ENCODE data around the gene ATR.

GRCh38 chr3:142586803-142587406 is 8.4 kb upstream of the ATR start:
- TF ChIP-seq ZBTB11 (CRISPR knock-in tag; IDR thresholded peaks at IDR 0.05) = no peak
- TF ChIP-seq ZNF3 (CRISPR knock-in tag; IDR thresholded peaks at IDR 0.05) = no peak
- TF ChIP-seq CTCF (IDR thresholded peaks at IDR 0.05 in 2 of 3, conservative IDR thresholded peaks at IDR 0.05 in 1 of 3; ENCODE audit: insufficient read depth in 2 of 3, low read depth in 1 of 3, low read length in 3 of 3) = peak; percentile 70 to 83 (median 72)
- TF ChIP-seq POLR2A (conservative IDR thresholded peaks at IDR 0.05) = no peak
- TF ChIP-seq ZNF174 (CRISPR knock-in tag; IDR thresholded peaks at IDR 0.05) = no peak
- no peak for TF ChIP-seq MTA2 (IDR thresholded peaks at IDR 0.05; ENCODE audit: low read depth)
- no peak for TF ChIP-seq MAX (CRISPR knock-in tag; IDR thresholded peaks at IDR 0.05)
